Nephron progenitor cell (in vitro differentiated cells): ENCODE data around the gene CNGB1.

ENCODE experiments used
- DNase-seq: peaks from one replicate; pipeline ENCODE4 v3.0.0; 2021
- H3K27ac Mint-ChIP-seq: 2 replicates; pipeline ENCODE4 v1.8.0; 2021; ENCODE audit warnings: mild to moderate bottlenecking, moderate library complexity, mixed read lengths
- H3K27me3 Mint-ChIP-seq: 2 replicates; pipeline ENCODE4 v1.8.0; 2021; ENCODE audit warnings: mild to moderate bottlenecking, low read depth, mixed read lengths; ENCODE audit not compliant: poor library complexity
- H3K36me3 Mint-ChIP-seq: 2 replicates; pipeline ENCODE4 v1.8.0; 2021; ENCODE audit warnings: low read depth, mixed read lengths
- H3K4me1 Mint-ChIP-seq: 2 replicates; pipeline ENCODE4 v1.8.0; 2021; ENCODE audit warnings: mixed read lengths
- H3K4me3 Mint-ChIP-seq: 2 replicates; pipeline ENCODE4 v1.8.0; 2021; ENCODE audit warnings: mild to moderate bottlenecking, moderate library complexity, mixed read lengths
- H3K9me3 Mint-ChIP-seq: 2 replicates; pipeline ENCODE4 v1.8.0; 2021; ENCODE audit warnings: mild to moderate bottlenecking, moderate library complexity, mixed read lengths
- CTCF ChIP-seq: fragments of 200-600 bp; sonication (generic); IDR thresholded peaks from 2 replicates; pipeline ENCODE4 v1.5.0; 2021; ENCODE audit warnings: antibody characterized with exemption

The CNGB1 gene

GRCh38 chr16:57889111-57889510 is 81.8 kb downstream of the CNGB1 start:
- Mint-ChIP-seq H3K27me3 (peaks cover 33% of the 10 kb centered on the region), H3K9me3 (no peaks in the 10 kb centered on the region)

GRCh38 chr16:57888128-57888527 is 82.8 kb downstream of the CNGB1 start:
- peaks cover 31% of the 10 kb centered on the region for H3K4me1 Mint-ChIP-seq
- H3K4me3 Mint-ChIP-seq = no peak overlapping the region
- H3K27ac Mint-ChIP-seq = no peak overlapping the region
- DNase-seq = no peak
- H3K36me3 Mint-ChIP-seq = no peaks in the 10 kb centered on the region
- peaks cover 40% of the 10 kb centered on the region for H3K27me3 Mint-ChIP-seq
- no peaks in the 10 kb centered on the region for H3K9me3 Mint-ChIP-seq
- TF ChIP-seq CTCF = no peak

More at GRCh38 chr16:57889111-57889510, 81.8 kb downstream of the CNGB1 start:
- TF ChIP-seq CTCF = no peak
- DNase-seq = no peak
- Mint-ChIP-seq H3K4me1 (peaks cover 31% of the 10 kb centered on the region), H3K36me3 (no peaks in the 10 kb centered on the region), H3K4me3 (no peak overlapping the region), H3K27ac (peak overlapping the region; percentile 29)

DNA sequence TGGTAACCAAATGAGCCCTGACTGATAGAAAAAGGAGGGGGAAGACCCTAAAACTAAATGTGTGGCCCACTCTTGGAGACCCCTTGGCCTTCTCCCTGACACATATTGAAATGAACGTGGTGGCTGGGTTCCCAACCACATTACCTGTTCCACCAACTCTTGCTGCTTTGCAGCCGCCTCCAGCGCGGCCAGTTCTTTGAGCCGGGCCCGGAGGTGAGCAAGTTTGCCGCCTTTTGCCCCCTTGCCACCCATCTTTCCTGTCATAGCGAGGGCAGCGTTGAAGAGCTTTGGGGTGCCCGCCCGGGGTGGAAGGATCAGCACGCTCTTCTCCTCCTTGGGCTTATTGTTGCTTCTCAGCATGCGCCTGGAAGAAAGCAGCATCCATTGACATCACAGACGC is 83.2 kb downstream of the CNGB1 start:
- H3K4me3 Mint-ChIP-seq = no peak overlapping the region
- TF ChIP-seq CTCF = no peak
- H3K36me3 Mint-ChIP-seq = no peaks in the 10 kb centered on the region
- H3K27ac Mint-ChIP-seq = no peak overlapping the region
- DNase-seq = no peak
- H3K27me3 Mint-ChIP-seq = peaks cover 44% of the 10 kb centered on the region
- no peaks in the 10 kb centered on the region for H3K9me3 Mint-ChIP-seq
- H3K4me1 Mint-ChIP-seq = peaks cover 28% of the 10 kb centered on the region

DNA sequence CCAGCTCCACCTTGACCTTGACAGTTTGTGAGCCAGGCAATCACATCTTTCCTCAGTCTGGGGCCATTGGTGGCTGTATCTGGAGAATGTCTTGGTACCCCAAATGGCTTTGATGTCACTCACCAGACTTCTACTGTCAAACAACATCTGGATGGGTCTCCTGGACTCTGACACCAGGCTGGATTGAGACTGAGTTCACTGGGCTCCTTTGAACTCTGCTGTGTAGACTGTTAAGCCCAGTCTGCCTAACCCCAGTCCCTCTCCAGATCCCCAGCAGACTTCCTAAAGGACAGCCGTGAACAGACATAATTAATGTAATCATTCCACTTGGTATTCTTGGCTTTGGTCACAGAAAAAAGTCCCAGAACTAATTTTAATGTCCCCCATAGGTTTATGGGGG is 84.5 kb downstream of the CNGB1 start:
- no peaks in the 10 kb centered on the region for H3K9me3 Mint-ChIP-seq
- DNase-seq = no peak
- H3K4me3 Mint-ChIP-seq = no peak overlapping the region
- no peak overlapping the region for H3K27ac Mint-ChIP-seq
- no peaks in the 10 kb centered on the region for H3K36me3 Mint-ChIP-seq
- TF ChIP-seq CTCF = no peak
- peaks cover 51% of the 10 kb centered on the region for H3K27me3 Mint-ChIP-seq
- peaks cover 26% of the 10 kb centered on the region for H3K4me1 Mint-ChIP-seq

DNA sequence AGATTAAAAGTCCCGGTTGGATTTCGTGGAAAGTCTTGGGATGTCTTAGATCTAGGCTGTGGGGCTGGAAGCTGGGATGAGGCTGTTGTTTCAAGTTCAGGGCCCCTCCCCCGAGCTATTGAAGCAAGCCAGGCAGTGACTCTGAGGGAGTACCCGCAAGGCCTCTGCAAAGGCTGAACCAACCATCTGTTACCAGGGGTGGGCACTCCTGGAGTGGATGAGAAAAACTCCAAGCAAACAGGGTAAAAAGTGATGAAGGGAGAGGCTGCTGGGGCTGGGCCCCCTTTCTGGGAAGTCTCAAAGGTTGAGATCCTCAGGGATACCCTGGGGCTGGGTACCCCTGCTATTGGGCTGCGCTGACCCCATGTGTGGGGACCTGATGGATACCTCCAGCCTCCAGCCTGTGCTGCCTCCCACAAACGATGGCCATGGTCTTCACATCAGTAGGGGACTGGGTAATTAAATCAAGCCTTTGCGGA is 86.2 kb downstream of the CNGB1 start:
- Mint-ChIP-seq H3K4me1 (peaks cover 15% of the 10 kb centered on the region), H3K4me3 (peak overlapping the region; percentile 59), H3K27ac (no peak overlapping the region), H3K27me3 (peaks cover 62% of the 10 kb centered on the region), H3K9me3 (no peaks in the 10 kb centered on the region), H3K36me3 (no peaks in the 10 kb centered on the region)
- no peak for TF ChIP-seq CTCF
- DNase-seq = peak; percentile 34

DNA sequence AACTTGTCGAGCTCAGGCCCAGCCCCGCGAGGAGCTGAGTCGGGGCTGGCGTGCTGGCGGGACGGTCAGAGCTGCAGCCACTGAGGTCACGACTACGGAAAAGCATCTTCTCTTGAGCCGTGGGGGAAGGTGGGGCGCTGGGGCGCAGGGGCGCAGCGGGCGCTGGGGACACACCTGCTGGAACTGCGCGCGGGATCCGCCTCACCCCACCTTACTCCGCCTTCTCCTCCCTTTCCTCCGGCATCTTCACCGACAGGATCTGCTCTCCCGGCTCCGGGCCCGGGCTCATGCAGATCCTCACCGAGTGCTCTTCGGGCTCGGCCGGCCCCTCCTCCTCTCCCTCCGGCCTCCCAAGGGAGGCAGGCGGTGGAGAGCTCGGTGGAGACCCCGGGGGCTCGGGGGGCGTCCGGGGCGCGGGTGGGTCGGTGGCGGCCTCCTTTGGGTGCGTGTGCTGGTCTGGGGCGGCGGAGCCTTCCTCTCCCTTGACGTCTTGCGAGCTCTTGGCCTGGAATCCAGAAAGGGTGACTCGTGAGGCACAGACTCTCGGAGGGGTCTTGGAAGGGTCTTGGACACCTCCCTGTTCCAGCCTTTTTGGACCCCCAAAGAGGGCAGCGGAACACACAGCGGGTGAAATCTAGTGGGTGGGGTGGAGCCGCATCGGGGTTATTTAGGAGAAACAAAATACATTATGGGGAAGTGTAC is 86.8 kb downstream of the CNGB1 start:
- Mint-ChIP-seq H3K4me1 (peaks cover 15% of the 10 kb centered on the region), H3K4me3 (peak overlapping the region; percentile 59), H3K9me3 (no peaks in the 10 kb centered on the region), H3K36me3 (no peaks in the 10 kb centered on the region), H3K27me3 (peaks cover 66% of the 10 kb centered on the region), H3K27ac (no peak overlapping the region)
- TF ChIP-seq CTCF = no peak
- peak; percentile 23 for DNase-seq
